ENCODE data around the gene ACTL10.
"Not testable (repeated sequence)": the region's sequence is repeated elsewhere in the genome, so short reads cannot be mapped to it uniquely, and the experiment has no call there.

The ACTL10 gene

GRCh38 chr20:33688938-33689424 lies 22.2 kb downstream of the ACTL10 start:
- peak overlapping the region; percentile 17 for H3K4me3 Mint-ChIP-seq

GRCh38 chr20:33689493-33689892 lies 22.8 kb downstream of the ACTL10 start:
- peak overlapping the region; percentile 73 for H3K4me3 Mint-ChIP-seq
- no peaks in the 10 kb centered on the region for H3K27me3 Mint-ChIP-seq
- H3K9me3 Mint-ChIP-seq: no peaks in the 10 kb centered on the region
- H3K27ac Mint-ChIP-seq: no peak overlapping the region
- no peaks in the 10 kb centered on the region for H3K36me3 Mint-ChIP-seq
- H3K4me1 Mint-ChIP-seq: peaks cover 45% of the 10 kb centered on the region

More at GRCh38 chr20:33688938-33689424, 22.2 kb downstream of the ACTL10 start:
- H3K4me1 Mint-ChIP-seq: peaks cover 45% of the 10 kb centered on the region
- peak overlapping the region; percentile 78 for H3K27ac Mint-ChIP-seq
- no peaks in the 10 kb centered on the region for H3K9me3 Mint-ChIP-seq
- no peaks in the 10 kb centered on the region for H3K36me3 Mint-ChIP-seq
- no peaks in the 10 kb centered on the region for H3K27me3 Mint-ChIP-seq

GRCh38 chr20:33689973-33690372 lies 23.2 kb downstream of the ACTL10 start:
- Mint-ChIP-seq H3K36me3 (no peaks in the 10 kb centered on the region), H3K27me3 (no peaks in the 10 kb centered on the region), H3K4me3 (peak overlapping the region; percentile 73), H3K9me3 (no peaks in the 10 kb centered on the region), H3K27ac (peak overlapping the region; percentile 65), H3K4me1 (peaks cover 42% of the 10 kb centered on the region)

GRCh38 chr20:33693289-33693688 lies 26.5 kb downstream of the ACTL10 start:
- no peak overlapping the region for H3K4me3 Mint-ChIP-seq

GRCh38 chr20:33693741-33694638 lies 27.2 kb downstream of the ACTL10 start:
- H3K27ac Mint-ChIP-seq: no peak overlapping the region
- H3K36me3 Mint-ChIP-seq: no peaks in the 10 kb centered on the region
- no peaks in the 10 kb centered on the region for H3K9me3 Mint-ChIP-seq
- H3K4me3 Mint-ChIP-seq: no peak overlapping the region
- H3K4me1 Mint-ChIP-seq: peaks cover 19% of the 10 kb centered on the region
- H3K27me3 Mint-ChIP-seq: no peaks in the 10 kb centered on the region

More at GRCh38 chr20:33693289-33693688, 26.5 kb downstream of the ACTL10 start:
- Mint-ChIP-seq H3K36me3 (no peaks in the 10 kb centered on the region), H3K27me3 (no peaks in the 10 kb centered on the region), H3K27ac (no peak overlapping the region), H3K9me3 (no peaks in the 10 kb centered on the region), H3K4me1 (peaks cover 26% of the 10 kb centered on the region)

GRCh38 chr20:33694639-33695012 lies 27.9 kb downstream of the ACTL10 start:
- peaks cover 13% of the 10 kb centered on the region for H3K4me1 Mint-ChIP-seq
- H3K27ac Mint-ChIP-seq: no peak overlapping the region
- no peaks in the 10 kb centered on the region for H3K36me3 Mint-ChIP-seq
- H3K4me3 Mint-ChIP-seq: no peak overlapping the region
- H3K27me3 Mint-ChIP-seq: no peaks in the 10 kb centered on the region
- no peaks in the 10 kb centered on the region for H3K9me3 Mint-ChIP-seq

- Mint-ChIP-seq H3K27me3 (no peaks in the 10 kb centered on the region), H3K4me3 (no peak overlapping the region), H3K27ac (no peak overlapping the region), H3K36me3 (no peaks in the 10 kb centered on the region), H3K4me1 (peaks cover 1% of the 10 kb centered on the region), H3K9me3 (no peaks in the 10 kb centered on the region)
Measured at GRCh38 chr20:33696448-33696847, 29.7 kb downstream of the ACTL10 start.

- H3K27ac Mint-ChIP-seq: no peak overlapping the region
- H3K9me3 Mint-ChIP-seq: no peaks in the 10 kb centered on the region
- H3K4me1 Mint-ChIP-seq: no peaks in the 10 kb centered on the region
- H3K36me3 Mint-ChIP-seq: no peaks in the 10 kb centered on the region
- H3K27me3 Mint-ChIP-seq: no peaks in the 10 kb centered on the region
- no peak overlapping the region for H3K4me3 Mint-ChIP-seq
Measured at GRCh38 chr20:33697129-33697528, 30.4 kb downstream of the ACTL10 start.

- H3K36me3 Mint-ChIP-seq, H3K4me3 Mint-ChIP-seq, H3K27ac Mint-ChIP-seq, H3K4me1 Mint-ChIP-seq, H3K27me3 Mint-ChIP-seq, H3K9me3 Mint-ChIP-seq: not testable (repeated sequence)
Measured at GRCh38 chr20:33698966-33699365, 32.2 kb downstream of the ACTL10 start.

- not testable (repeated sequence) for H3K4me1 Mint-ChIP-seq, H3K27me3 Mint-ChIP-seq, H3K4me3 Mint-ChIP-seq, H3K27ac Mint-ChIP-seq, H3K36me3 Mint-ChIP-seq, H3K9me3 Mint-ChIP-seq
Measured at GRCh38 chr20:33700696-33701441, 34.1 kb downstream of the ACTL10 start.

- H3K4me1 Mint-ChIP-seq: no peaks in the 10 kb centered on the region
- H3K9me3 Mint-ChIP-seq: no peaks in the 10 kb centered on the region
- H3K36me3 Mint-ChIP-seq: peaks cover 3% of the 10 kb centered on the region
- H3K4me3 Mint-ChIP-seq: no peak overlapping the region
- H3K27ac Mint-ChIP-seq: no peak overlapping the region
- no peaks in the 10 kb centered on the region for H3K27me3 Mint-ChIP-seq
Measured at GRCh38 chr20:33701629-33702450, 35.1 kb downstream of the ACTL10 start.

- H3K27ac Mint-ChIP-seq: no peak overlapping the region
- H3K4me1 Mint-ChIP-seq: no peaks in the 10 kb centered on the region
- H3K36me3 Mint-ChIP-seq: peaks cover 3% of the 10 kb centered on the region
- H3K9me3 Mint-ChIP-seq: no peaks in the 10 kb centered on the region
- no peaks in the 10 kb centered on the region for H3K27me3 Mint-ChIP-seq
- no peak overlapping the region for H3K4me3 Mint-ChIP-seq
Measured at GRCh38 chr20:33702861-33703260, 36.1 kb downstream of the ACTL10 start.

- Mint-ChIP-seq H3K36me3 (peaks cover 3% of the 10 kb centered on the region), H3K4me3 (no peak overlapping the region), H3K9me3 (no peaks in the 10 kb centered on the region), H3K27ac (no peak overlapping the region), H3K4me1 (no peaks in the 10 kb centered on the region), H3K27me3 (no peaks in the 10 kb centered on the region)
Measured at GRCh38 chr20:33703498-33704137, 36.9 kb downstream of the ACTL10 start.

GRCh38 chr20:33704197-33704924 lies 37.6 kb downstream of the ACTL10 start:
- H3K4me3 Mint-ChIP-seq: no peak overlapping the region
- peaks cover 3% of the 10 kb centered on the region for H3K36me3 Mint-ChIP-seq
- peaks cover 4% of the 10 kb centered on the region for H3K4me1 Mint-ChIP-seq
- no peaks in the 10 kb centered on the region for H3K27me3 Mint-ChIP-seq
- H3K9me3 Mint-ChIP-seq: no peaks in the 10 kb centered on the region
- no peak overlapping the region for H3K27ac Mint-ChIP-seq

Data from activated naive CD4-positive, alpha-beta T cell treated with anti-CD3 and anti-CD28 coated beads, Interleukin-2, amount 50 U/mL, for 24 hours (primary cell).